GM18498 (cell line): Measurements from ENCODE around the gene QTRT2.

ENCODE experiments used
- ATAC-seq: cut with Tn5 transposase; IDR thresholded peaks from one replicate; pipeline ENCODE4 v1.9.1; 2021; ENCODE audit warnings: mild to moderate bottlenecking, moderate library complexity; ENCODE audit not compliant: unreplicated experiment

Gene QTRT2

GRCh38 chr3:114056130-114057010 lies at the start of gene QTRT2, which contains the start of gene CCDC191:
QTRT2 (plus strand) TSS chr3:114056737; CDS start chr3:114065258, 8,521 bp downstream.
CCDC191 (minus strand) TSS chr3:114056526; CDS start chr3:114056466, 60 bp downstream.
- peak; percentile 97 for ATAC-seq

GRCh38 chr3:114011059-114011797 lies 45.3 kb upstream of the QTRT2 start:
- ATAC-seq = peak; percentile 83

GRCh38 chr3:114014211-114014610 lies 42.3 kb upstream of the QTRT2 start:
- ATAC-seq = no peak

DNA sequence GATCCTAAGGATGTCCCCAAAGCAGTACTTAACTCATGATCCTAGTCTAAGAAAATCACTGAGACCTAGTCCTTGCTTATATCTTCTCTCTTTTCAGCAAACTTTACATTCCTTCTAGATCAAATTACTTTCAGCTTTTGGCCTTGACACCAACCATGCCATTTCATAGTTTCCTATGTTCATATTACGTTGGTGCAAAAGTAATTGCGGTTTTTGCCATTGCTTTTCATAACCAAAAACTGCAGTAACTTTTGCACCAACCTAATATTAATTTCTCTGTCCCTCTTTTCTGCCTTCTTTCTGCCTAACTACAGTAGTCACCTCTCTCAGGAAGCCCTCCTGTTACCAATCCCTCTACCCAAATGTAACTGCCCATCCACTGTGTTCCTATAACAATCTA lies 37.1 kb upstream of the QTRT2 start:
- no peak for ATAC-seq

DNA sequence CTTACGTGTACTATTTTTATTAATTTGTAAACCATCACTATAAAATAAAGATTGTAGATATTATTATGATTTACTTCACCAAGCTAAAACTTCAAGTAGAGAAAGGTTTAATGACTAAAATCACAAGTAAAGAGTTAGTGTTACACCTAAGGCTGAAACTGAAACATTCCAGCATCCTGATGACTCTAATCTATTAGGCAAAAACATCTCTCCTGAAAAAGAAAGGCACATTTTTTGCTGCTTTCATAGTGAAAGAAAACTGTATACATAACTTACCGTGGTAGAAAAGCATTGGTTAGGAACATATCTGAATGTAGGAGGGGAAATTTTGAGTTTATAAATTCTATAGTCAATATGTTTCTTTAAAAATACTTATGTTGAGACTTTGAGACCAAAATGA lies 35.6 kb upstream of the QTRT2 start:
- ATAC-seq = no peak

- ATAC-seq = no peak
Observed at GRCh38 chr3:114022145-114022802, 34.3 kb upstream of the QTRT2 start.

DNA sequence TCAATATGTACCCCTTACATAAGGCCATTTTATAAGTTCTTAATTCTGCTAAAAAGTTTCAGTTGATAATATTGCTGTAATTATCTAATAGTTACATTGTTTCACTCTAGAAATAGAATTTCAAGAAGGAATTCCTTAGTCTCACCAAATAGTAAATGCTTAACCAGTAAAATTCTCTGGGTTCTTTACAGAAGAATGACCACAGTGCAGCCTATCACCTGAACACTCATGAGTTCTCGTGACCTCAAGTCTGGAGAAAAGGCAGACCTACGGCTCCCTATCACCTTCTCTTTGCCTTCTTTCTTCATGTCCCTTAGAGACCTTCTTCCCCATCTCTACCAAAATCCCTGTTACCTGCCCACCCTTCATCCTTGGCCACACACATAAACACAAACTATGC lies 31.1 kb upstream of the QTRT2 start:
- no peak for ATAC-seq

- ATAC-seq = no peak
Observed at GRCh38 chr3:114026331-114026730, 30.2 kb upstream of the QTRT2 start.

GRCh38 chr3:114033721-114034120 lies 22.8 kb upstream of the QTRT2 start:
- ATAC-seq = no peak

- ATAC-seq = no peak
Observed at GRCh38 chr3:114034211-114034610, 22.3 kb upstream of the QTRT2 start.

GRCh38 chr3:114034787-114035545 lies 21.6 kb upstream of the QTRT2 start:
- no peak for ATAC-seq

DNA sequence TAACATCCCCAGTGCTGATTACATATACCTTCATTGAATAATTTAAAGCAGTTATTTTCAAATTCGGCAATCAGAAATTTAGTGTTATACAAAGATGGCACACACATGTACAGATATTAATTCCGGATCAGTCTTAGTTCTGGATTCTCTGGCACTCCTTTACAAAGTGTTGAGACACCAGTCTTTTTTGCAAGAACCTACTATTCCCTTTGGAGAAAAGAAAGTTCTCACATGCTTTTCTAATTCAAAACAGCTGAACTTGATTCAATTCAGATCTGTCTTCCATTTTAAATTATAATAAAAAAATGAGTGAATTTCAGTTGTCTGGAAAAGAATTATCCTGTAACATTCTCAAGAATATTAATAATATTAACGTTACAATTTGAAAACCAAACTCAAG lies 20.6 kb upstream of the QTRT2 start:
- no peak for ATAC-seq

GRCh38 chr3:114043205-114043604 lies 13.3 kb upstream of the QTRT2 start:
- no peak for ATAC-seq

GRCh38 chr3:114052216-114052615 lies 4.3 kb upstream of the QTRT2 start:
- ATAC-seq = no peak

DNA sequence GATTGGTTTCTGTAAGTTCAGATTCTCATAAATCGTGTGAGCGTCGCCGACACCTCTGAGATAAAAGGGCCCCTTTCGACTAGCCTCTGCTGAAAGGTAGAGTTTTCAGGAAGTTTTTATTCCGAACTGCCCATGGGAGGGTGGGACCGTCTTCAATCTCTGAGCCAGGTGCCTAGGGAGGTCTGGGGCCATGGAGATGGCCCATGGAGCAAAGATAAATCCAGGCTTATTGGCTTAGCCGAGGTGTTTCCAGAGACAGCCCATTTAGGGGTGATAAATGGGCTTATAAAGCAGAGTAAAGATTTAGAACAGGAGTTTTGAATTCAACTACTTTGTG lies 442 bp downstream of the QTRT2 start:
- peak; percentile 11 for ATAC-seq

- ATAC-seq = no peak
Observed at GRCh38 chr3:114058646-114059045, 2.1 kb downstream of the QTRT2 start.

DNA sequence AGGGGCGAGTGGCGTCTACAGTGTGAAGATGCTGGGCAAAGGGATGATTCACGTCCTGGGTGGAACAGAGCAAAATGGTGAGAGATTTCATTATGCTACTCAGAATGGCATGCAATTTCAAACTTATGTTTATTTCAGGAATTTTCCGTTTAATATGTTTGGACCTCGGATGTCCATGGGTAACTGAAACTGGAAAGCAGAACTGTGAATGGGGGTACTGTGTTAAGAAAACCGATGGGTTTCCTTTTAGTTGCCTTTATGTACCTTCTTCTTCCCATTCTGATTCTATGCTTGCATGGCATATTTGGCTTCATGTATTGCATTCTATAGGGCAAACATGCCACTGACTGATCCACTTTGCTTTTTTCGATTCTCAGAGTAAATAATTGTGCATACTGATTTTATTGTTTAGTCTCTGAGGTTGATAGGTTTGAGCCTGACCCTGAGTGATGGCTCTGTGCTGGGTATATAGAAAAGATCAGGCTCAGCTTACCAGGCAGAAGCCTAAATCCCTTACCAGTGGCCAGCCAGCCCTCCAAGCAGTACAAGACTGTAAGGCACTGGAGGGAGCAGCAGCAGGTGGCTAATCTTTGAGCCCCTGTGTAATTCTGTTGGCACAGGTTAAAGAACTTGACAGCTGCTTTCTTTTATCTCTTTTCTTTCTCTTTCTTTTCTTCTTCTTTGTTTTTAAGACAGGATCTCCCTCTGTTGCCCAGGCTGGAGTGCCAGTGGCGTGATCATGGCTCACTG lies 4.5 kb downstream of the QTRT2 start:
- ATAC-seq = no peak

- ATAC-seq = no peak
Observed at GRCh38 chr3:114067804-114068203, 11.3 kb downstream of the QTRT2 start.

DNA sequence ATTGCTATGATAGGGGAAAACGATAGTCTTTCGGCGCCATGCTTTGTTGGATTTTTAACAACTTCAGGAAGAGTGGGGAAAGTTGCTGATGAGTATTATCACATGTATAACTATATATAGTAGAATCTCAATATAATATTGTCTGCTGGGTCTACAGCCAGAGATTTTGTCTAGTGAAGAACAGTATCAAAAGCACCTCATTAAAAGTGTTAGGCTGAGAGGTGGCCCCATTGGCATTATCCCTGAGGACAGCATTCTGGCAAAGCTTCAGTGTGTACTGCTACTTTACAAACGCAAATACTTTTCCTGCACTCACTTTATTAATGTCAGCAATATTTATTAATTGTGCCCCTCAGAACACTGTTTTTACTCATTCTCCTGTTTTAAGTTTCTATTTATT lies 11.8 kb downstream of the QTRT2 start:
- no peak for ATAC-seq

DNA sequence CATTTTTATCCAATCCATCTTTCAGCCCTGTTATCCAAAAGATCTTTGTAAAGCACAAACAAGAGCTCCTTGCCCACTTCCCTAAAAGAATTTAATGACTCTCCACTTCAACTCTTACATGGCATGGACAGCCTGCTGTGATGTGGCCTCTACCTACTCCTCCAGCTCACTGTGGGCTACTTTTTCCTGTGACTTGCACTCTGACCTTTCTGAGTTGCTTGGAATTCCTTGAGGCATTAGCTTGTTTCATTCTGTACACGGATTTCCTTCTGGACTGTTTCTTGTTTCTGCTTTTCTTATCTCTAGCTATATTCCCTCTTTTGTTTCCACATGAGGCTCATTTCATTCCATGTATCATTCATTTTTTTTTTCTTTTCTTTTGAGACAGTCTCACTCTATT lies 15.2 kb downstream of the QTRT2 start:
- no peak for ATAC-seq
